Ectodermal cell (in vitro differentiated cells): Measurements from ENCODE around the gene CILP2.

Experiments
- H3K27ac ChIP-seq: 2 replicates; pipeline ENCODE4 v1.7.0; 2013; ENCODE audit warnings: mild to moderate bottlenecking, low read depth, low read length; ENCODE audit not compliant: insufficient read depth, poor library complexity, severe bottlenecking
- H3K27me3 ChIP-seq: 2 replicates; pipeline ENCODE4 v1.7.0; 2013; ENCODE audit warnings: mild to moderate bottlenecking, low read length; ENCODE audit not compliant: insufficient read depth, control insufficient read depth, poor library complexity, severe bottlenecking
- H3K36me3 ChIP-seq: one replicate; pipeline ENCODE4 v1.7.0; 2013; ENCODE audit warnings: low read length; ENCODE audit not compliant: control insufficient read depth, insufficient read depth
- H3K4me1 ChIP-seq: one replicate; pipeline ENCODE4 v1.7.0; 2013; ENCODE audit warnings: low read length; ENCODE audit not compliant: control insufficient read depth, insufficient read depth
- H3K4me3 ChIP-seq: 2 replicates; pipeline ENCODE4 v1.7.0; 2013; ENCODE audit warnings: low read depth, low read length, control low read depth; ENCODE audit not compliant: insufficient read depth
- H3K9me3 ChIP-seq: 2 replicates; pipeline ENCODE4 v1.7.0; 2013; ENCODE audit warnings: mild to moderate bottlenecking, low read length, moderate library complexity; ENCODE audit not compliant: control insufficient read depth
- WGBS, 2 experiments: methylation state at CpG; one replicate each; pipeline ENCODE4 v1.1.7; 2013; ENCODE audit warnings: missing lambda C conversion rate in 2 of 2; 5-methylcytosine and 5-hydroxymethylcytosine counted together

The CILP2 gene

DNA sequence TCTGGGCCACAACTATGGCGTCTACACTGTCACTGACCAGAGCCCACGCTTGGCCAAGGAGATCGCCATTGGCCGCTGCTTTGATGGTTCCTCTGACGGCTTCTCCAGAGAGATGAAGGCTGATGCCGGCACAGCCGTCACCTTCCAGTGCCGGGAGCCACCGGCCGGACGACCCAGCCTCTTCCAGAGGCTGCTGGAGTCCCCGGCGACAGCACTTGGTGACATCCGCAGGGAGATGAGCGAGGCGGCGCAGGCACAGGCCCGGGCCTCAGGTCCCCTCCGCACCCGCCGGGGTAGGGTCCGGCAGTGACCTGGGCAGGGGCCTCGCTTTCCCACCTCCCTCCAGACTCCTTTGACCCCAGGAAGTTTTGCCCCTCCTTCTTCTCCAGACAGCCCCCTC, 7.6 kb downstream of the CILP2 start:
- Histone ChIP-seq H3K4me1 (peaks cover 9% of the 10 kb centered on the region), H3K27me3 (peaks cover 9% of the 10 kb centered on the region), H3K9me3 (no peaks in the 10 kb centered on the region), H3K27ac (no peak overlapping the region), H3K36me3 (no peaks in the 10 kb centered on the region), H3K4me3 (no peak overlapping the region)
- 95 to 96% methylated on average over 23 of the region's 23 CpGs for WGBS, 2 experiments

DNA sequence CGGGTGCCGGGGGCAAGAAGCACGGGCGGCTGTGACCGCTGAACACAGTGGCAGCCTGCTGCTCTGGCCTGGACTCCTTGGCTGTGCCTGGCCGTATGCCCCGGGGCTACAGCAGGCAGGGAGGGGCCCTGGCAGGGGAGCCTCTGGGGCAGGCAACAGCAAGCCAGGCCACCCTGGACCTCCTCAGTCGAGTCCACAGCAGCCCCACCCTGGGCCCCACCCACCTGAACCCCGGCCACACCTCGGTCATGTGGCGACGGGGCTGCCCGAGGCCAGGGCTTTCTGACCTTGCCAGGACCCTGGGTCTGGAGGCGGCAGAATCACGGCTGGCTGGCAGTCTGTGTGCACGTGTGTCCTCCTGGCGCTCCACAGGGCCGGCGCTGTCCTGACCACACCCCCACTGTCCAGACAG, 8.7 kb downstream of the CILP2 start:
- Histone ChIP-seq H3K4me1 (peaks cover 11% of the 10 kb centered on the region), H3K27ac (no peak overlapping the region), H3K9me3 (no peaks in the 10 kb centered on the region), H3K27me3 (no peaks in the 10 kb centered on the region), H3K4me3 (no peak overlapping the region), H3K36me3 (no peaks in the 10 kb centered on the region)
- WGBS, 2 experiments: 91 to 93% methylated on average over 19 of the region's 19 CpGs

- Histone ChIP-seq H3K36me3 (no peaks in the 10 kb centered on the region), H3K4me3 (no peak overlapping the region), H3K9me3 (no peaks in the 10 kb centered on the region), H3K27ac (no peak overlapping the region), H3K4me1 (peaks cover 11% of the 10 kb centered on the region), H3K27me3 (no peaks in the 10 kb centered on the region)
- WGBS, 2 experiments: 88 to 90% methylated on average over 15 of the region's 15 CpGs
Measured at GRCh38 chr19:19547674-19548336, 9.7 kb downstream of the CILP2 start.

DNA sequence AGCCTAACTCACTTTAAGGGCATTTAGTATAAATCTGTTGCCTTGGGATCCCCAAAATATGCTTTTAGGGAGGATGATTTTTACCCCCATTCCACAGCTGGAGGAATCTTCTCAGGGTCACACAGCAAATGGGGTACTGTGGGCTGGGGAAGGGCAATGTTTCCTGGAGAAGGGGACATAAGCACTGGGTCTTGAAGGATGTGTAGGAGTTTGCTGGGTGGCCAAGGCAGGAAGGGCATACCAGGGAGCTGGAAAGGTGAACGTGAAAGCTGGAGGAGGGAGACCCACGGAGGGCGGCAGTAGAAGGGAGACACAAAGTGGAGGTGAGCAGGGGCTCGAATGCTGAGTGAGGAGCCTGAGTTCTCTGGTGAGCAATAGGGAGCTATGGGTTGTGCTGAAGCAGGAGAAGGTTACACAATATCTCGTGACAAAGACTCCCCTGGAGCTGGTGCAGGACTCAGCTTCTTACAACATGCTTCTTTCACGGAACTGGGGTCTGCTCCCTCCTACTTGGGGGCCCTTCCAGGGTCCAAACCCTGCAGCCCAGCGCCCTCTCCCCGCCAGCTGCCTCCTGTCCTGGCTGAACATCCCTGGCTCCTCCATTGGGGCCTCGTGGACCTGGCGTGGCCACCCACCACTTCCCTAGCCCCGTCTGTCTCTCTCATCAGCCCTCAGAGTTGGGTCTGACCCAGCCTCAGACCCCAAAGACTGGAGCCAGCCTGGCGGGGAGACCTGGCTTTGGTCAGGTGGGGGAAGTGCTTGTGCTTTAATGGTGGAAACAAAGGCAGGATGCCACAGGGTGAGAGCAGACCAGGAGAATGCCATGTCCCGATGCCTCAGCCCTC, 11.1 kb downstream of the CILP2 start:
- H3K27ac ChIP-seq: no peak overlapping the region
- no peak overlapping the region for H3K4me3 ChIP-seq
- 84 to 85% methylated on average over 13 of the region's 13 CpGs for WGBS, 2 experiments

DNA sequence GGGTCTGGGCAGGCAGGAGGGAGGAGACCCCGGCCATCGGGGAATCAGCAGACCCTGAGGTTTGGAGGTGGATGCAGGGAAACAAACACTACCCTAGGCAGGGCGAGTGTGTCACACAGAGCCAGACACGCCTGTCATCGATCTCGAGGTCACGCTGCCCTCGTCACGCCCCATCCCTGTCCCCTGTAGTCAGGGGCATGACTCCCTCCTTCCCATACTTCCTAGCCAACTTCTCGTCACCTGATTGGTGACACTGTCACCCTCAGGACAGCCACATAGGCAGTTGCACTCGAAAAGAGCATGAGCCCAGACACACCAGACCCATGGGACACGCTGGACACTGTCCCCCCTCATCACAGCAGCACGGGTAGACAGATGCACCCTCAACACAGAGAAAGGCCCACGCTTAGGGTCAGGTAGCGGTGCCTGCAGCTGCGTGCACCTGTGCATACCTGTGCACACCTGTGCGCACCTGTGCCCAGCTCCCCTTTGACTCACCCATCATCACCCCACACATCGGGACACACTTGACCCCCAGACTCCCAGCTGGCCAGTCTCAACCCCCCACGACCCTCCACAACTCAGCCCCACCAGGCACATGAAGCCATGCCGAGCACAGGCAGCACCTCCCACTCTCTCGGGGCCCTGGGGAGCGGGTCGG, 11.9 kb downstream of the CILP2 start:
- Histone ChIP-seq H3K27ac (no peak overlapping the region), H3K9me3 (no peaks in the 10 kb centered on the region), H3K4me3 (no peak overlapping the region), H3K36me3 (no peaks in the 10 kb centered on the region), H3K27me3 (no peaks in the 10 kb centered on the region), H3K4me1 (peaks cover 11% of the 10 kb centered on the region)
- 89 to 90% methylated on average over 23 of the region's 23 CpGs for WGBS, 2 experiments

More for the DNA sequence above, 11.1 kb downstream of the CILP2 start:
- no peaks in the 10 kb centered on the region for H3K27me3 ChIP-seq
- H3K36me3 ChIP-seq: no peaks in the 10 kb centered on the region
- no peaks in the 10 kb centered on the region for H3K9me3 ChIP-seq
- H3K4me1 ChIP-seq: peaks cover 11% of the 10 kb centered on the region

DNA sequence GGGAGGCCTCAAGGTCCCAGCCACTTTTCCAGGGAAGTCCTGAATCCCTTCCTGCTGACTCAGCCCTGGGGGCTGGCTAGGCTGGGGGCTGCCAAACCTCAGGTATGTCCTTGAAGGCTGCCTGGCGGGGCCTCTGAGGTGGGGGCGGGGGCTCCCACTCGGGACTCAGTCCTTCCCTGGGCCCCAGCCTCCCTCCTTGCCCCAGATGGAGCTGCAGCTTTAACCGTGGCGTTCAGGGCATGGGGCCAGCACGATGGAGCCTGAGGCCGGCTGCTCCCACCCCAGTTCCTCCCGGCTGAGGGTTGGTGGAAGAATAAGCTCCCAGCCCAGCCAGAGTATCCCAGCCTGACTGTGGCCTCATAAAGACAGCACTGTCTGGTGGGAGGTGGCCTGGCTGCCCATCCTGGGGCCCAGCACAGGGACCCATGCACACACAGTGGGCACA, 12.4 kb downstream of the CILP2 start:
- WGBS, 2 experiments: 67 to 71% methylated on average over 8 of the region's 8 CpGs
- H3K4me1 ChIP-seq: peaks cover 11% of the 10 kb centered on the region
- H3K36me3 ChIP-seq: no peaks in the 10 kb centered on the region

DNA sequence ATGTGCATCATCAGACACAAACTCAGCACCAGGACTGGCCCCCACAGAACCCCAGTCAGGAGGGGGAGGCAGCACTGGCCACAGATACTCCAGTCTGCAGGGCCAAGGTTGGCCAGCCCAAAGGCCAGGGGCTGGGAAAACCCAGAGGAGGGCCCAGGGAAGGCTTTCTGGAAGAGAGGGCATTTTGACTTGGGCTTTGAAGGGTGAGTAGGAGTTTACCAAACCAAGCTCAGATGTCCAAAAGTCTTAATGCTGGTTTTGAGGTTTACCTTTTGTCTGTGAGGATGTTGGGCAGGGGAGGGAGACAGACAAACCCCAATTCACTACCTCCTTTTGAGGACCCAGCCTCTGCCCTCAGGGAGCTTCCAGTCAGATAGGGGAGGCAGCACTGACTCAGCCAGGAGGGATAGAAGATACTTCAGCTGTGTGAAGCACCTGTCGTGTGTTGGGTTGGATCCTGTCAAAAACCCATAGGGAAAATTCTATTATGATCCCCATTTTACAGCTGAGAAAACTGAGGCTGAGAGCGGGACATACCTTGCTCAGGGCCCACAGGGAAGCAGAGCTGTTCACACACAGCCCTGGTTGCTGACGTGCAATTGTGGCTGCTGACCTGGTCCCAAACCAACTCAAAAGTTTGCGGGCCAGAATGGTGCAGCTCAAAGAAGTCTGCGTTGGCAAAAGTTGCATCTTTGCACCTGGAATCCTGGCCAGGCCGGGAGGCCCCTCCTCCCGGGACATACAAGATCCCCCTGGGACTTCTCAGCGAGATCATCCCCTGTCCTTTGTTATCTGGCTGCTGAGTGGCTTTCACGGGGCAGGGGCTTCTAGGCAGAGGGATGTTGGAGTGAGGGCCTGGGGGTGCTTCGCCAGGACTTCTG, 13.1 kb downstream of the CILP2 start:
- Histone ChIP-seq H3K27me3 (no peaks in the 10 kb centered on the region), H3K27ac (no peak overlapping the region), H3K4me1 (peaks cover 11% of the 10 kb centered on the region), H3K4me3 (no peak overlapping the region), H3K9me3 (no peaks in the 10 kb centered on the region), H3K36me3 (no peaks in the 10 kb centered on the region)
- WGBS, 2 experiments: 81% methylated on average over 10 of the region's 10 CpGs

More for the DNA sequence above, 12.4 kb downstream of the CILP2 start:
- H3K9me3 ChIP-seq: no peaks in the 10 kb centered on the region
- H3K27ac ChIP-seq: no peak overlapping the region
- no peaks in the 10 kb centered on the region for H3K27me3 ChIP-seq
- H3K4me3 ChIP-seq: no peak overlapping the region

DNA sequence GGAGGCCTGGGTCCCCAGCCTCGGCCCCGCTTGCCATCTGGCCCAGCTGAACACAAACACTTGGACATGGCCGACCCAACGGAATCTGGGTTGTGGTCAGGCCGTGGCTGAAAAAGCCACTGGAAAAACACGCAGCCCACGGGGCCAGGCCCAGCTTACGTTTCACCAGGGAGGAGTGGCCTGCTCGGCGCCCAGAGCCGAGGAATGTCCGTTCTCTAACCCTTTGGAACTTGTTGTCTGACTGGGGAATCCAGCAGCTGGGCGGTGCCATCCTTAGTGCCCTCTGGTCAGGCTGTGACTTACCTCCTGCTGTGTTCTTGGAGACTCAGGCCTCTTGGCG, 13.8 kb downstream of the CILP2 start:
- H3K27me3 ChIP-seq: no peaks in the 10 kb centered on the region
- H3K4me1 ChIP-seq: peaks cover 11% of the 10 kb centered on the region
- H3K36me3 ChIP-seq: no peaks in the 10 kb centered on the region
- no peak overlapping the region for H3K27ac ChIP-seq
- WGBS, 2 experiments: 87% methylated on average over 14 of the region's 14 CpGs
- H3K4me3 ChIP-seq: no peak overlapping the region
- no peaks in the 10 kb centered on the region for H3K9me3 ChIP-seq

DNA sequence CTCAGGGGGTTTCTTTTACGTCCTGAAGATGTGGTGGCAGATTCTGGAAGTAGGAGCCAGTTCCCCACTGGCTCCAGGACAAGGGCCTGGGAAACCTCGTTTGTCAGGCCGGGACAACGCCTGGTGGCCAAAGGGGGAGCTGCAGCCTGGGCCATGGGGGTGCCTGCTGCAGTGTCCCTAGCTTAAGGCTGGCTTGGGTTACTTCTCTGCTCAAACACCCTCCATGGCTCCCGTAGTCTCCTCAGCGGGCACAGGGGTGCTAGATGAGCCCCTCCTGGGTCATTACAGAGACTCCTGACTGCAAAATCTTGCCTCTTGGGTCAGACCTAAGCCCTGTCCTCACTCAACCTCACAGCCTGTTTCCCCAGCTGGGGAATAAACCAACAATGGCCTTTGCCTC, 14.7 kb downstream of the CILP2 start:
- Histone ChIP-seq H3K36me3 (no peaks in the 10 kb centered on the region), H3K4me3 (no peak overlapping the region), H3K9me3 (no peaks in the 10 kb centered on the region), H3K4me1 (peaks cover 11% of the 10 kb centered on the region), H3K27me3 (no peaks in the 10 kb centered on the region), H3K27ac (no peak overlapping the region)
- 59% methylated on average over 6 of the region's 6 CpGs for WGBS, 2 experiments
